ENCODE measurements around the gene NLRP1.

The NLRP1 gene

GRCh38 chr17:5621729-5622128, 37.4 kb upstream of the NLRP1 start:
- no peak for DNase-seq (ENCODE audit: low read depth, low spot score)
- ChIA-PET CTCF (no interaction called here), POLR2A (no interaction called here)
- H3K4me3 ChIP-seq (ENCODE audit: low read depth, low read length), result no peak overlapping the region
- no peak for TF ChIP-seq CTCF (IDR thresholded peaks at IDR 0.05; ENCODE audit: insufficient read depth, low read length, missing control alignments)

- ChIA-PET CTCF (no interaction called here), POLR2A (no interaction called here)
- H3K4me3 ChIP-seq (ENCODE audit: low read depth, low read length), result no peak overlapping the region
- no peak for TF ChIP-seq CTCF (IDR thresholded peaks at IDR 0.05; ENCODE audit: insufficient read depth, low read length, missing control alignments)
- no peak for DNase-seq (ENCODE audit: low read depth, low spot score)
Measured at GRCh38 chr17:5621026-5621425, 36.7 kb upstream of the NLRP1 start.

- ChIA-PET CTCF (no interaction called here), POLR2A (no interaction called here)
- no peak for DNase-seq (ENCODE audit: low read depth, low spot score)
- TF ChIP-seq CTCF (IDR thresholded peaks at IDR 0.05; ENCODE audit: insufficient read depth, low read length, missing control alignments), result no peak
- H3K4me3 ChIP-seq (ENCODE audit: low read depth, low read length), result no peak overlapping the region
Measured at GRCh38 chr17:5619088-5619740, 34.9 kb upstream of the NLRP1 start.

GRCh38 chr17:5618476-5618875, 34.2 kb upstream of the NLRP1 start:
- ChIA-PET CTCF (no interaction called here), POLR2A (no interaction called here)
- no peak for TF ChIP-seq CTCF (IDR thresholded peaks at IDR 0.05; ENCODE audit: insufficient read depth, low read length, missing control alignments)
- DNase-seq (ENCODE audit: low read depth, low spot score), result no peak
- no peak overlapping the region for H3K4me3 ChIP-seq (ENCODE audit: low read depth, low read length)

GRCh38 chr17:5615476-5615875, 31.2 kb upstream of the NLRP1 start:
- ChIA-PET CTCF (interaction anchor here (1.3 kb wide), 1 partner anchor 820 kb away, joined by 3 read pairs; the partner anchor contains the start of gene AIPL1), POLR2A (no interaction called here)

GRCh38 chr17:5610956-5611355, 26.6 kb upstream of the NLRP1 start:
- no peak for TF ChIP-seq CTCF (IDR thresholded peaks at IDR 0.05; ENCODE audit: insufficient read depth, low read length, missing control alignments)
- ChIA-PET POLR2A (no interaction called here), CTCF (interaction anchor here (1.9 kb wide), 1 partner anchor 19 kb away, joined by 7 read pairs; no protein-coding TSS in a partner anchor)
- DNase-seq (ENCODE audit: low read depth, low spot score), result no peak
- H3K4me3 ChIP-seq (ENCODE audit: low read depth, low read length), result no peak overlapping the region

More at GRCh38 chr17:5615476-5615875, 31.2 kb upstream of the NLRP1 start:
- TF ChIP-seq CTCF (IDR thresholded peaks at IDR 0.05; ENCODE audit: insufficient read depth, low read length, missing control alignments), result no peak
- DNase-seq (ENCODE audit: low read depth, low spot score), result no peak
- no peak overlapping the region for H3K4me3 ChIP-seq (ENCODE audit: low read depth, low read length)

All from AG04449 (cell line).